Spinal cord (tissue), 10 donors: ENCODE data around the gene TBC1D1. TPM values are rescaled to one million over a fixed set of nuclear protein-coding genes. Genes with fewer than 3 reads are reported as not detected.

ENCODE experiments used
- DNase-seq, 6 donors: peaks; one replicate each; pipeline versions ENCODE4 v3.0.0 to v3.0.0-alpha.2; 2013 to 2015; ENCODE audit warnings: low spot score in 6 of 6, low read depth in 4 of 6
- H3K27ac ChIP-seq: one replicate; pipeline ENCODE4 v1.5.1; 2013; ENCODE audit warnings: low read depth, low read length, control low read depth
- H3K27me3 ChIP-seq: one replicate; pipeline ENCODE4 v1.6.1; 2013; ENCODE audit warnings: low read length; ENCODE audit not compliant: control insufficient read depth, insufficient read depth
- H3K36me3 ChIP-seq: one replicate; pipeline ENCODE4 v1.6.1; 2013; ENCODE audit warnings: low read length; ENCODE audit not compliant: control insufficient read depth, insufficient read depth
- H3K4me1 ChIP-seq: one replicate; pipeline ENCODE4 v1.6.1; 2013; ENCODE audit warnings: low read length; ENCODE audit not compliant: control insufficient read depth, insufficient read depth
- H3K4me3 ChIP-seq: one replicate; pipeline ENCODE4 v1.5.1; 2013; ENCODE audit warnings: low read depth, low read length, control low read depth
- H3K9me3 ChIP-seq: one replicate; pipeline ENCODE4 v1.6.1; 2013; ENCODE audit warnings: low read length; ENCODE audit not compliant: control insufficient read depth, insufficient read depth
- WGBS: methylation state at CpG from one replicate; pipeline ENCODE4 v1.1.5; 2013; ENCODE audit warnings: missing lambda C conversion rate; ENCODE audit not compliant: insufficient coverage; 5-methylcytosine and 5-hydroxymethylcytosine counted together
- polyA plus RNA-seq, 2 donors: library from polyadenylated mRNA; unstranded; fragments of 120-200 nt; gene quantifications; one replicate each; pipeline ENCODE4 v1.2.1, GENCODE V29; 2013; ENCODE audit not compliant: insufficient read length in 2 of 2
- total RNA-seq, 2 donors: library from RNA; depleted of rRNA in 1 of 2; stranded (reverse); fragments of 120-200 nt in 1 of 2; fragments of >200 nt in 1 of 2; gene quantifications; one replicate each; pipeline versions ENCODE4 v1.2.3 to v1.2.4, GENCODE V29; 2013 to 2014
- donor health status: healthy.

Gene TBC1D1
- total and polyA plus RNA-seq, 4 donors: 49.0 to 59.0 (median 53.9) TPM

- Histone ChIP-seq H3K27me3 (no peaks in the 10 kb centered on the region), H3K4me1 (no peaks in the 10 kb centered on the region), H3K27ac (no peak overlapping the region), H3K4me3 (no peak overlapping the region), H3K36me3 (no peaks in the 10 kb centered on the region), H3K9me3 (peaks cover 3% of the 10 kb centered on the region)
- DNase-seq: no peak
- WGBS: no CpG with 5 or more reads among the region's 4 CpGs
Observed at GRCh38 chr4:38173935-38174518, 283.1 kb downstream of the TBC1D1 start.

GRCh38 chr4:38174801-38175200 lies 283.9 kb downstream of the TBC1D1 start:
- DNase-seq: no peak
- Histone ChIP-seq H3K4me1 (peaks cover 1% of the 10 kb centered on the region), H3K27me3 (no peaks in the 10 kb centered on the region), H3K4me3 (no peak overlapping the region), H3K9me3 (peaks cover 3% of the 10 kb centered on the region), H3K36me3 (no peaks in the 10 kb centered on the region), H3K27ac (no peak overlapping the region)
- WGBS: 43% methylated on average over 2 of the region's 2 CpGs

- no peaks in the 10 kb centered on the region for H3K36me3 ChIP-seq
- no peak for DNase-seq
- H3K4me3 ChIP-seq: no peak overlapping the region
- WGBS: 92% methylated on average over 5 of the region's 7 CpGs
- H3K9me3 ChIP-seq: peaks cover 3% of the 10 kb centered on the region
- peaks cover 3% of the 10 kb centered on the region for H3K4me1 ChIP-seq
- H3K27me3 ChIP-seq: no peaks in the 10 kb centered on the region
- peak overlapping the region; percentile 37 for H3K27ac ChIP-seq
Observed at GRCh38 chr4:38176165-38176564, 285.3 kb downstream of the TBC1D1 start.

- no peak for DNase-seq
- H3K4me3 ChIP-seq: no peak overlapping the region
- H3K36me3 ChIP-seq: no peaks in the 10 kb centered on the region
- H3K27ac ChIP-seq: peak overlapping the region; percentile 65
- H3K27me3 ChIP-seq: no peaks in the 10 kb centered on the region
- peaks cover 3% of the 10 kb centered on the region for H3K4me1 ChIP-seq
- WGBS: 73% methylated on average over 8 of the region's 8 CpGs
- H3K9me3 ChIP-seq: no peaks in the 10 kb centered on the region
Observed at GRCh38 chr4:38177035-38177546, 286.2 kb downstream of the TBC1D1 start.

- peak overlapping the region; percentile 65 for H3K27ac ChIP-seq
- no peaks in the 10 kb centered on the region for H3K36me3 ChIP-seq
Observed at GRCh38 chr4:38177641-38178391, 286.9 kb downstream of the TBC1D1 start.

GRCh38 chr4:38178392-38178995 lies 287.6 kb downstream of the TBC1D1 start:
- DNase-seq: no peak
- Histone ChIP-seq H3K4me3 (no peak overlapping the region), H3K36me3 (no peaks in the 10 kb centered on the region), H3K9me3 (no peaks in the 10 kb centered on the region), H3K27me3 (no peaks in the 10 kb centered on the region), H3K4me1 (peaks cover 3% of the 10 kb centered on the region), H3K27ac (no peak overlapping the region)
- WGBS: 85% methylated on average over 3 of the region's 8 CpGs

More at GRCh38 chr4:38177641-38178391, 286.9 kb downstream of the TBC1D1 start:
- DNase-seq: no peak
- no peaks in the 10 kb centered on the region for H3K27me3 ChIP-seq
- 85% methylated on average over 9 of the region's 11 CpGs for WGBS
- no peak overlapping the region for H3K4me3 ChIP-seq
- H3K4me1 ChIP-seq: peaks cover 3% of the 10 kb centered on the region
- no peaks in the 10 kb centered on the region for H3K9me3 ChIP-seq

- Histone ChIP-seq H3K27me3 (no peaks in the 10 kb centered on the region), H3K4me3 (no peak overlapping the region), H3K27ac (no peak overlapping the region), H3K9me3 (no peaks in the 10 kb centered on the region), H3K4me1 (peaks cover 3% of the 10 kb centered on the region), H3K36me3 (no peaks in the 10 kb centered on the region)
- WGBS: 55% methylated on average over 3 of the region's 6 CpGs
- DNase-seq: peak; percentile 67 to 93 (median 71)
Observed at GRCh38 chr4:38179690-38180377, 288.9 kb downstream of the TBC1D1 start.

GRCh38 chr4:38180456-38180855 lies 289.6 kb downstream of the TBC1D1 start:
- Histone ChIP-seq H3K36me3 (no peaks in the 10 kb centered on the region), H3K27ac (no peak overlapping the region), H3K27me3 (no peaks in the 10 kb centered on the region), H3K4me1 (peaks cover 3% of the 10 kb centered on the region), H3K4me3 (no peak overlapping the region), H3K9me3 (no peaks in the 10 kb centered on the region)
- 63% methylated on average over 1 of the region's 2 CpGs for WGBS
- no peak for DNase-seq

- WGBS: 78% methylated on average over 2 of the region's 3 CpGs
- Histone ChIP-seq H3K27me3 (no peaks in the 10 kb centered on the region), H3K36me3 (no peaks in the 10 kb centered on the region), H3K9me3 (no peaks in the 10 kb centered on the region), H3K27ac (no peak overlapping the region), H3K4me1 (peaks cover 3% of the 10 kb centered on the region), H3K4me3 (no peak overlapping the region)
- DNase-seq: no peak
Observed at GRCh38 chr4:38181286-38181685, 290.4 kb downstream of the TBC1D1 start.
